ENCODE data around the gene XRCC6. TPM values are rescaled to one million over a fixed set of nuclear protein-coding genes. Genes with fewer than 3 reads are reported as not detected.

XRCC6 gene
- total and polyA plus RNA-seq, 9 of the 15 experiments (the other 6 are each of a cell fraction or from before 2014, with no cell fraction given) = 151 to 440 (median 318) TPM

DNA sequence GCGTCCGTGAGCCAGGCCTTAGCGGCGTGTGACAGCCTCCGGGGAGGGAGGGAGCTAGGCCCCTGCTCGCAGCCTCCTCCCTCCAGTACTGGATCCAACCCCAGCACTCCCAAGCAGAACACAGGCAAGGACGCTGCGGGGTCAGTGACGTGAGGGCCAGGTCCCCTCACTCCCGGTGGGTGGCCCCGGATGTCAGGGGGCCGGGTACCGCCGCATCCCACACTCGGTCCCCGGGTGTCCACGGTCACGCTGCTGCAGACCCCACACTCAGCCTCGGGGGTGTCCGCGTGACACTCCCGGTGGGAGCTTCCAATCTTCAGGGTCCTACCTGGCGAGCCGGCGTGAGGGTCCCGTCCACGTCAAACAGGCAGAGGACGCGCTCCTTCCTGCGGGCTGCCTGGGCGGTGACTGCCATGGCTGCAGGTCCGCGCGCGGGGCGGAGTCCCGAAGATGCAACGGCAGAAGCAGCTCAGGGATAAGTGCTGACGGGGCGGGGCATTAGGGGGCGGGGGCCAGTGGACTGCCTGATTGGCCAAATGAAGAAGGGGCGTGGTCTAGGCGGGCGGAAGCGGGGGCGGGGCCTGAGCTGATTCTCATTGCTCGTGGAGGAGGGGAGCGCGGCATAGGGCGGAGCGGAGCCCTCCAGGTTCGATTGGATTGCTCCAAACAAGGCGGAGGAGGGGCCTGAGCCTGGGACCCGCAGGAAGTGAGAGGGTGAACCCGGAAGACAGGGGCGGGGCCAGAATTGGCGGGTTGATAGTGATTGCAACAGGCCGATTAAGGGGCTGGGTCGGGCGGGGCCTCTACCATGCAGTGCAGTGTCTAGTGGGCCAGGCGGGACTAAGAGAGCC lies 31.5 kb upstream of the XRCC6 start, which contains the start of gene PMM1 (continued):
- TF ChIP-seq SAP30 (IDR thresholded peaks at IDR 0.05; ENCODE audit: borderline replicate concordance, insufficient read depth, low read depth, low read length, poor library complexity, severe bottlenecking) (peak; percentile 77), ATF7 (IDR thresholded peaks at IDR 0.05) (peak; percentile 48), SIN3B (IDR thresholded peaks at IDR 0.05; ENCODE audit: low read depth) (peak; percentile 18; the same call in 1 of the 2 replicates), RBM14 (IDR thresholded peaks at IDR 0.05; ENCODE audit: borderline replicate concordance, insufficient read depth, low read depth, low read length) (0 out of 2 replicates have a peak, but pooled peaks have one; percentile 67), ZNF253 (CRISPR knock-in tag; conservative IDR thresholded peaks at IDR 0.05) (no peak), TAF1 (IDR thresholded peaks at IDR 0.05; ENCODE audit: control insufficient read depth, extremely low read depth, insufficient read depth, low read length, severe bottlenecking) (peak; percentile 70), RCOR1 (IDR thresholded peaks at IDR 0.05; ENCODE audit: borderline replicate concordance in 1 of 2, low read depth in 2 of 2, low read length in 2 of 2) (peak in 1 of 2 experiments; percentile 23; a peak in 1 of 4 replicates), RBFOX2 (IDR thresholded peaks at IDR 0.05; ENCODE audit: low read depth, low read length) (peak; percentile 86), BRD4 (IDR thresholded peaks at IDR 0.05) (no peak), FOXK2 (conservative IDR thresholded peaks at IDR 0.05 in 1 of 2, IDR thresholded peaks at IDR 0.05 in 1 of 2; ENCODE audit: low read depth in 2 of 2) (0 out of 4 replicates have a peak, but pooled peaks of 1 of the 2 experiments have one; percentile 21), ZC3H4 (CRISPR knock-in tag; IDR thresholded peaks at IDR 0.05; ENCODE audit: borderline replicate concordance) (peak; percentile 76; the same call in 1 of the 2 replicates), HDAC3 (IDR thresholded peaks at IDR 0.05; ENCODE audit: borderline replicate concordance, partially characterized antibody) (no peak)
- TF ChIP-seq, protein P1, sequence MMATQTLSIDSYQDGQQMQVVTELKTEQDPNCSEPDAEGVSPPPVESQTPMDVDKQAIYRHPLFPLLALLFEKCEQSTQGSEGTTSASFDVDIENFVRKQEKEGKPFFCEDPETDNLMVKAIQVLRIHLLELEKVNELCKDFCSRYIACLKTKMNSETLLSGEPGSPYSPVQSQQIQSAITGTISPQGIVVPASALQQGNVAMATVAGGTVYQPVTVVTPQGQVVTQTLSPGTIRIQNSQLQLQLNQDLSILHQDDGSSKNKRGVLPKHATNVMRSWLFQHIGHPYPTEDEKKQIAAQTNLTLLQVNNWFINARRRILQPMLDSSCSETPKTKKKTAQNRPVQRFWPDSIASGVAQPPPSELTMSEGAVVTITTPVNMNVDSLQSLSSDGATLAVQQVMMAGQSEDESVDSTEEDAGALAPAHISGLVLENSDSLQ (IDR thresholded peaks at IDR 0.05) = peak; percentile 37; the same call in 1 of the 2 replicates
- TF ChIP-seq, protein P2, sequence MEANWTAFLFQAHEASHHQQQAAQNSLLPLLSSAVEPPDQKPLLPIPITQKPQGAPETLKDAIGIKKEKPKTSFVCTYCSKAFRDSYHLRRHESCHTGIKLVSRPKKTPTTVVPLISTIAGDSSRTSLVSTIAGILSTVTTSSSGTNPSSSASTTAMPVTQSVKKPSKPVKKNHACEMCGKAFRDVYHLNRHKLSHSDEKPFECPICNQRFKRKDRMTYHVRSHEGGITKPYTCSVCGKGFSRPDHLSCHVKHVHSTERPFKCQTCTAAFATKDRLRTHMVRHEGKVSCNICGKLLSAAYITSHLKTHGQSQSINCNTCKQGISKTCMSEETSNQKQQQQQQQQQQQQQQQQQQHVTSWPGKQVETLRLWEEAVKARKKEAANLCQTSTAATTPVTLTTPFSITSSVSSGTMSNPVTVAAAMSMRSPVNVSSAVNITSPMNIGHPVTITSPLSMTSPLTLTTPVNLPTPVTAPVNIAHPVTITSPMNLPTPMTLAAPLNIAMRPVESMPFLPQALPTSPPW (CRISPR knock-in tag; IDR thresholded peaks at IDR 0.05) = peak; percentile 82; the same call in 1 of the 2 replicates

Data from K562 (cell line).